Cardiac fibroblast (primary cell): ENCODE results near the gene CTF1.

Experiments
- DNase-seq, 2 donors: peaks; one replicate each; pipeline versions ENCODE4 v3.0.0 to v3.0.0-alpha.2; 2010; ENCODE audit warnings: low read depth in 2 of 2
- H3K4me3 ChIP-seq, 2 donors: replicated peaks in 1 of 2; 1 replicate in 1 of 2; 2 replicates in 1 of 2; pipeline ENCODE4 v1.5.1; 2011; ENCODE audit warnings: low read depth in 2 of 2, low read length in 2 of 2, mild to moderate bottlenecking in 2 of 2, moderate library complexity in 1 of 2
- TF ChIP-seq, protein P1 (sequence below): IDR thresholded peaks from one replicate; pipeline ENCODE4 v1.5.1; 2011; ENCODE audit warnings: low read depth, mild to moderate bottlenecking, low read length, inconsistent platforms

The CTF1 gene

GRCh38 chr16:30902029-30902972 lies 5.9 kb downstream of the CTF1 start:
- TF ChIP-seq, protein P1, sequence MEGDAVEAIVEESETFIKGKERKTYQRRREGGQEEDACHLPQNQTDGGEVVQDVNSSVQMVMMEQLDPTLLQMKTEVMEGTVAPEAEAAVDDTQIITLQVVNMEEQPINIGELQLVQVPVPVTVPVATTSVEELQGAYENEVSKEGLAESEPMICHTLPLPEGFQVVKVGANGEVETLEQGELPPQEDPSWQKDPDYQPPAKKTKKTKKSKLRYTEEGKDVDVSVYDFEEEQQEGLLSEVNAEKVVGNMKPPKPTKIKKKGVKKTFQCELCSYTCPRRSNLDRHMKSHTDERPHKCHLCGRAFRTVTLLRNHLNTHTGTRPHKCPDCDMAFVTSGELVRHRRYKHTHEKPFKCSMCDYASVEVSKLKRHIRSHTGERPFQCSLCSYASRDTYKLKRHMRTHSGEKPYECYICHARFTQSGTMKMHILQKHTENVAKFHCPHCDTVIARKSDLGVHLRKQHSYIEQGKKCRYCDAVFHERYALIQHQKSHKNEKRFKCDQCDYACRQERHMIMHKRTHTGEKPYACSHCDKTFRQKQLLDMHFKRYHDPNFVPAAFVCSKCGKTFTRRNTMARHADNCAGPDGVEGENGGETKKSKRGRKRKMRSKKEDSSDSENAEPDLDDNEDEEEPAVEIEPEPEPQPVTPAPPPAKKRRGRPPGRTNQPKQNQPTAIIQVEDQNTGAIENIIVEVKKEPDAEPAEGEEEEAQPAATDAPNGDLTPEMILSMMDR, result no peak
- DNase-seq, result peak; percentile 59 to 73
- peak overlapping the region; percentile 34 to 50 for H3K4me3 ChIP-seq

DNA sequence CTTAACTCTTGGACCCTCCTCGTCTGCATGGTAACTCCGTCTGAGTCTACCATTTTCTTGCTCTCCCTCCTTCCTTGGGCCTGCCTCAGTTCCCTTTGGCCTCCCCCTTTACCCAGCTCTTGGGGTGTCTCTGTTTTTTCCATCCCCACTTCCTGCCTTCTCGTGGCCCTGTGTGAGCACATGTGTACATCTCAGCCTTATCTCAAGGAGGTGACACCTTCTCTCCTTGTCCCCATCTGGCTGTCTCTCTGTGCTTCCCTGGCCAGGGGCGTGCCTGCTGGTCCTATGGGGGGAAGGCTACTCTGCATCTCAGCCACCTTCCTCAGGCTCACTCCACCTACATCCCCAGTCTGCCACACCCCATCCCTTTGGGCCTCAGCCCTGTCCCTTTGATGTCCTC lies 6.6 kb downstream of the CTF1 start:
- TF ChIP-seq, protein P1, result no peak
- H3K4me3 ChIP-seq, result no peak overlapping the region
- DNase-seq, result no peak

DNA sequence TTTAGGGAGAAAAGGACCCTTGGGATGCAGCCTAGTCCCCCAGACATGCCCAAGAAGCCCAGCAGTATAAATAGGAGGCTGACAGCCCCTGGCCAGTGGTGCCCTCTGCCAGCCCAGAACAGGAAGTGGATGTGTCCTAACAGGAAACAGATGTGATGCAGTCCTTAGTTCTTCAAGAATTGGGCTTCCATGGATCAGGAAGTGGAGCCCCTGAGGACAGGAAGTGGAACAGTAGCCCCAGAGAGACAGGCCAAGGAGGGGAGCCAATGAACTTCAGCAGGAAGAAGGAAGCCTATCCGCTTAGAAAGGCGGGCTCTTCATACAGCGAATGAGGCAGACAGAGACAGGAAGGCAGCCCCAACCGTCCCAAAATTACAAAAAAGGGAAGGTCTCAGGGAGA lies 7.2 kb downstream of the CTF1 start:
- DNase-seq, result peak; percentile 41 to 65
- TF ChIP-seq, protein P1, result no peak
- no peak overlapping the region for H3K4me3 ChIP-seq

DNA sequence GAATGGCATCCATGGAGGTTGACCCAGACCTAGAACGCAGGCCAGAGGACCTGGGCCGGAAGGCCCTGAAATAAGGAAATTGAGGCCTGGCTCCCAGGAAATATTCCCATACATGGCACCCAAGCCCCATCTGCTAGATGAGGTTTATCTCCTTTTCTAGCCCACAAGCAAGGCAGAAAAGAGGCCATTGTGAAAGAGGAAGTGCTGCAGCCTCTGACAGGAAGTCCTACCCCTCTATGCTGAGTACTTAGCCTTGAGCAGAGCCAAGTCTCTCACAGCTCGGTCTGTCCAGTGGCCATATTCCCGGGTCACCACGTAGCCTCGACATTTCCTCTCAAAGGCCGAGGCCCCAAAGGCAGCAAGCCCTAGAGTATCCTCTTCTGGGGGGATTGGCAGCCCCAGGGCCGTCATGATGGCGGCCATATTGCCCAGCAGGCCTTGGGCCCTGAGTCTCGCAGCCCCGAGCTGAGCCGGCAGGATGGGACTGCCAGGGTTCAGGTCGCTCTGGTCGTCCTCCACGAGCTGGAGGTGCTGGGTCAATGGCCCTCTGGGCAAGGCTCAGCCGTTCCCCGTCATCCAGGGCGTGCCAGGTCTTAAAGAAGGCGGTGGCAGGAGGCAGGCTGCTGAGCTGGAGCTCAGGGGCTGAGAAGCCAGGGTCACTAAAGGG lies 7.8 kb downstream of the CTF1 start:
- H3K4me3 ChIP-seq, result no peak overlapping the region
- no peak for DNase-seq
- TF ChIP-seq, protein P1, result no peak

GRCh38 chr16:30907064-30907463 lies 10.7 kb downstream of the CTF1 start:
- H3K4me3 ChIP-seq, result no peak overlapping the region
- no peak for DNase-seq
- TF ChIP-seq, protein P1, result no peak

DNA sequence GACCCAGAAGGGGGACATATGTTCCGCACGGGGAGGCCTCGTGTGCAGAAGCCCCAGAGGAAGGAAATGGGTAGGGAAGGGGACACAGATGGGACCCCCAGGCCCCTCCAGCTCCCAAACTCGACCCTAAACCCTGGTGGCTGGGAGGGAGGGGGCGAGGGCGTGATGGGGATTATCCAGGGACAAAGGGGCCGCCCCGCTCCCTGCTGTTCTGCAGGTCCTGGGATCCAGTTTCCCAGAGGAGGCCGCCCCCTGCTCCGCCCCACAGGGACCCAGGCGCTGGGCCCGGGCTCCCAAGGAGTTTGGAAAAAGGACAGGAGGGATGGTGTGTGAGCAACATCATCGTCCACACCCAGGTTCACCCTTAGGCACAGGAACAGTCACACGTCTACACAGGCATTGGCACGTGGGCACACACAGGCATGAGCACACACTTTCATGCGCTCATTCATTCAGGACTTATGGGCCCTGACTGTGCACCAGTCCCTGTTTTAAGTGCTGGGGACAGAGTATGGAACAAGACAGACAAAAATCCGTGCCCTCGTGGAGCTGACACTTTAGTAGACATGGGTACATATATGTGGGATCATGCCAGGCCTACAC lies 14.1 kb downstream of the CTF1 start:
- no peak overlapping the region for H3K4me3 ChIP-seq
- DNase-seq, result no peak
- TF ChIP-seq, protein P1, result no peak
